ENCODE data around the gene CD28.
"Not testable (repeated sequence)": the region's sequence is repeated elsewhere in the genome, so short reads cannot be mapped to it uniquely, and the experiment has no call there.

DNA sequence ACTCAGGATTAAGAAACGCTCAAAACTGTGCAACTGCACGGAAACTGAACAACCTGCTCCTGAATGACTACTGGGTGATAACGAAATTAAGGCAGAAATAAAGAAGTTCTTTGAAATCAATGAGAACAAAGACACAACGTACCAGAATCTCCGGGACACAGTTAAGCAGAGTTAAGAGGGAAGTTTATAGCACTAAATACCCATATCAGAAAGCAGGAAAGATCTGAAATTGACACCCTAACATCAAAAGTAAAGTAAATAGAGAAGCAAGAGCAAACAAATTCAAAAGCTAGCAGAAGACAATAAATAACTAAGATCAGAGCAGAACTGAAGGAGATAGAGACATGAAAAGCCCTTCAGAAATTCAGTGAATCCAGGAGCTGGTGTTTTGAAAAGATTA is 8.0 kb upstream of the CD28 start:
- TF ChIP-seq POLR2AphosphoS5 (IDR thresholded peaks at IDR 0.05) = not testable (repeated sequence)
- TF ChIP-seq, protein P1, sequence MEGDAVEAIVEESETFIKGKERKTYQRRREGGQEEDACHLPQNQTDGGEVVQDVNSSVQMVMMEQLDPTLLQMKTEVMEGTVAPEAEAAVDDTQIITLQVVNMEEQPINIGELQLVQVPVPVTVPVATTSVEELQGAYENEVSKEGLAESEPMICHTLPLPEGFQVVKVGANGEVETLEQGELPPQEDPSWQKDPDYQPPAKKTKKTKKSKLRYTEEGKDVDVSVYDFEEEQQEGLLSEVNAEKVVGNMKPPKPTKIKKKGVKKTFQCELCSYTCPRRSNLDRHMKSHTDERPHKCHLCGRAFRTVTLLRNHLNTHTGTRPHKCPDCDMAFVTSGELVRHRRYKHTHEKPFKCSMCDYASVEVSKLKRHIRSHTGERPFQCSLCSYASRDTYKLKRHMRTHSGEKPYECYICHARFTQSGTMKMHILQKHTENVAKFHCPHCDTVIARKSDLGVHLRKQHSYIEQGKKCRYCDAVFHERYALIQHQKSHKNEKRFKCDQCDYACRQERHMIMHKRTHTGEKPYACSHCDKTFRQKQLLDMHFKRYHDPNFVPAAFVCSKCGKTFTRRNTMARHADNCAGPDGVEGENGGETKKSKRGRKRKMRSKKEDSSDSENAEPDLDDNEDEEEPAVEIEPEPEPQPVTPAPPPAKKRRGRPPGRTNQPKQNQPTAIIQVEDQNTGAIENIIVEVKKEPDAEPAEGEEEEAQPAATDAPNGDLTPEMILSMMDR (IDR thresholded peaks at IDR 0.05) = not testable (repeated sequence)

Data from suprapubic skin (tissue), 3 donors.